Keratinocyte (primary cell): ENCODE data around the gene DLG2.

Experiments used
- CTCF ChIP-seq, 3 experiments: IDR thresholded peaks in 1 of 3; conservative IDR thresholded peaks in 1 of 3; optimal IDR thresholded peaks in 1 of 3; 2 replicates in 2 of 3; 3 replicates in 1 of 3; pipeline versions ENCODE3 to v1.5.1; 2011; ENCODE audit warnings: low read length in 3 of 3, mild to moderate bottlenecking in 3 of 3, moderate library complexity in 2 of 3, control low read depth in 1 of 3, inconsistent platforms in 1 of 3; ENCODE audit not compliant: insufficient read depth in 2 of 3; ENCODE audit errors: extremely low read depth in 1 of 3
- EZH2 ChIP-seq: IDR thresholded peaks from one replicate; pipeline ENCODE4 v1.6.1; 2012; ENCODE audit warnings: inconsistent platforms, mild to moderate bottlenecking, low read length, moderate library complexity

- TF ChIP-seq CTCF (optimal IDR thresholded peaks at IDR 0.05 in 1 of 3, IDR thresholded peaks at IDR 0.05 in 1 of 3, conservative IDR thresholded peaks at IDR 0.05 in 1 of 3; ENCODE audit: extremely low read depth in 1 of 3, insufficient read depth in 2 of 3, low read length in 3 of 3) (no peak), EZH2 (no peak)
Observed at GRCh38 chr11:85098996-85099395, 528.1 kb downstream of the DLG2 start.
